ENCODE results near the gene NLRC5. TPM values are rescaled to one million over a fixed set of nuclear protein-coding genes. Genes with fewer than 3 reads are reported as not detected.

Gene NLRC5
- total RNA-seq, 1 donor from 2014 or later: 44.9 TPM

GRCh38 chr16:57130950-57131321, 141.6 kb downstream of the NLRC5 start:
- Histone ChIP-seq H3K4me1 (peaks cover 2% of the 10 kb centered on the region), H3K36me3 (peaks cover 8% of the 10 kb centered on the region), H3K9me3 (no peaks in the 10 kb centered on the region), H3K27me3 (no peaks in the 10 kb centered on the region), H3K4me3 (no peak overlapping the region), H3K27ac (no peak overlapping the region)
- intact Hi-C loops (cut with DNase I): no loop called here
- ATAC-seq (no peak), DNase-seq (no peak)
- no peak for TF ChIP-seq CTCF (IDR thresholded peaks at IDR 0.05)

GRCh38 chr16:57131351-57131970, 142.1 kb downstream of the NLRC5 start:
- no peak overlapping the region for H3K4me3 ChIP-seq
- intact Hi-C loops (cut with DNase I): no loop called here
- ATAC-seq (no peak), DNase-seq (no peak)
- no peaks in the 10 kb centered on the region for H3K27me3 ChIP-seq
- H3K36me3 ChIP-seq: peaks cover 8% of the 10 kb centered on the region
- H3K27ac ChIP-seq: no peak overlapping the region
- peaks cover 2% of the 10 kb centered on the region for H3K4me1 ChIP-seq
- TF ChIP-seq CTCF (IDR thresholded peaks at IDR 0.05): no peak
- no peaks in the 10 kb centered on the region for H3K9me3 ChIP-seq

- no peak for TF ChIP-seq CTCF (IDR thresholded peaks at IDR 0.05)
- Histone ChIP-seq H3K36me3 (peaks cover 8% of the 10 kb centered on the region), H3K27me3 (no peaks in the 10 kb centered on the region), H3K4me1 (peaks cover 2% of the 10 kb centered on the region), H3K27ac (no peak overlapping the region), H3K9me3 (no peaks in the 10 kb centered on the region), H3K4me3 (no peak overlapping the region)
- intact Hi-C loops (cut with DNase I): no loop called here
- ATAC-seq (peak; percentile 24), DNase-seq (no peak)
Observed at GRCh38 chr16:57132470-57132869, 143.1 kb downstream of the NLRC5 start.

- H3K4me1 ChIP-seq: peaks cover 2% of the 10 kb centered on the region
- no peaks in the 10 kb centered on the region for H3K27me3 ChIP-seq
- H3K4me3 ChIP-seq: no peak overlapping the region
- intact Hi-C loops (cut with DNase I): no loop called here
- ATAC-seq (no peak), DNase-seq (no peak)
- peaks cover 8% of the 10 kb centered on the region for H3K36me3 ChIP-seq
- TF ChIP-seq CTCF (IDR thresholded peaks at IDR 0.05): no peak
- no peak overlapping the region for H3K27ac ChIP-seq
- no peaks in the 10 kb centered on the region for H3K9me3 ChIP-seq
Observed at GRCh38 chr16:57133031-57133430, 143.7 kb downstream of the NLRC5 start.

Other genes with a start within 250 kb of the NLRC5 start
- gene SLC12A3, start 124.3 kb upstream of the NLRC5 start, total RNA-seq: not detected
- gene HERPUD1, start 57.4 kb upstream of the NLRC5 start, total RNA-seq: 223 TPM
- gene CETP, start 27.6 kb upstream of the NLRC5 start, total RNA-seq: 1.9 TPM
- gene CPNE2, start 103.0 kb downstream of the NLRC5 start, total RNA-seq: 64.5 TPM
- 77.8 TPM for gene PSME3IP1, start 196.5 kb downstream of the NLRC5 start, total RNA-seq
- 36.2 TPM for gene RSPRY1, start 196.8 kb downstream of the NLRC5 start, total RNA-seq